HG02623 (cell line): ENCODE data around the gene EPAS1.

ENCODE experiments used
- ATAC-seq: cut with Tn5 transposase; IDR thresholded peaks from one replicate; pipeline ENCODE4 v1.9.1; 2021; ENCODE audit warnings: moderate library complexity; ENCODE audit not compliant: unreplicated experiment

The EPAS1 gene

GRCh38 chr2:46430413-46430812 is 133.2 kb downstream of the EPAS1 start:
- no peak for ATAC-seq

DNA sequence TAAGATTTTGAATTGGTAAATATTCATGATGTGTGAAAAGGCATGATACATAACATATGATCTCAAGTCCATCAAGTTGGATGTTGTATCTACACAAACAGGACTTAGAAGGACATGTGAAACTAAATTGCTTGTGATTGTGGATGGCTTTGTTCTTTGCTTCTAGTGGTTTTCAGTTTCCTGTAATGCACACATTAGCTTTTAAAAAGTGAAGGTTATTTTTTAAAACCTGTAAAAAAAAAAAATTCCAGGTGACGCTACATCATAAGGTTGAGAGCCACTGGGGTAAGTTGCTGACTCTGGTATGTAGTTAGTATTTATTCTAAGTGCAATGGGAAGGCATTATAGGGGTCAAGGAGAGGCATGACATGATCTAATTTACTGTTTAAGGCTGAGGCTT is 133.8 kb downstream of the EPAS1 start:
- no peak for ATAC-seq

- no peak for ATAC-seq
Observed at GRCh38 chr2:46431481-46432235, 134.5 kb downstream of the EPAS1 start.

DNA sequence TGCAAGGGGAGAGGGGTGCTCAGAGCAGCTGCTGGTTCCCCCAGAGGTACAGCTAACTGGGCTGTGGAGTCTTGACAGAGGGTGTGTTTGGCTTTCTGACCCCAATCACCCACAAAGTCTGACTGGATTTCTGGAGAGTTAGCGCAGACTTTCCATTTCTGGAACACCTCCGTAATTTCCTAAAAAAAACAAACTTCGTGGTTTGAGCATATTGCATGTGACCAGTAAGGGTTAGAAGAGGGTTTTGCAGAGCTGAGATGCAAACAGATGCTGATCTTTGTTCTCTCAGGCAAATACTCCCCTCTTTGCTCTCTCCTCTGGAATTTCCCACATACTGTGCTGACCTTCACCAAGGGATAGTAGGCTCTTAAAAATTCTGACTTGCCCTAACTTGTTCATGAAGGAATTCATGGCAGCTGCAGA is 137.7 kb downstream of the EPAS1 start:
- ATAC-seq, result no peak

- ATAC-seq, result no peak
Observed at GRCh38 chr2:46435353-46435752, 138.1 kb downstream of the EPAS1 start.

GRCh38 chr2:46435796-46436360 is 138.7 kb downstream of the EPAS1 start:
- ATAC-seq, result no peak
